Measurements from ENCODE around the gene TCF23. TPM values are rescaled to one million over a fixed set of nuclear protein-coding genes. Genes with fewer than 3 reads are reported as not detected.

TCF23 gene
- total RNA-seq, 3 donors from 2014 or later = 0.05 to 0.23 TPM; not detected in 1

DNA sequence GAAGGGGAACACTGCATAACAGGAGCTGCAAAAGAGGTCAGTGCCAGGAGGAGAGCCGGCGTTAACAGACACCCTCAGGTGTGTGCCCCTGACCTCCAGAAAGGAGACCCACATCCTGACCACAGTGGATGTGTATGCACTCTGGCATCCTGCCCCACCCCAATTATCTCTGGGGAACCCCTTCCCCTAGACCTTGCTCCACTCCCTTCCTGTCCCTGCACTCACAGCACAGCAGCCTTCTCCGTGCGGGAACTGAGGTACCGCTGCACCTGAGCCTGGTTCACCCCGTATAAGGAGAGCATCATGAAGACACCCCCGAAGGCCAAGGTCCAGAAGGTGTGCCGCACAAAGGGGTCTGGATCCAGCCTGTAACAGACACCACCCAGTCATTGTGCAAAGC lies 55.8 kb downstream of the TCF23 start:
- Histone ChIP-seq H3K4me3 (no peak overlapping the region), H3K36me3 (ENCODE audit: low read depth) (no peaks in the 10 kb centered on the region), H3K9me3 (no peaks in the 10 kb centered on the region), H3K4me1 (ENCODE audit: low read depth) (peaks cover 2% of the 10 kb centered on the region)
- ATAC-seq (no peak), DNase-seq (no peak)
- intact Hi-C loops (cut with DNase I, micrococcal nuclease) = loop anchor here in 1 of 2 donors (10.0 kb wide), 1 partner anchor 110 kb away; no protein-coding TSS in a partner anchor
- TF ChIP-seq, protein P1, sequence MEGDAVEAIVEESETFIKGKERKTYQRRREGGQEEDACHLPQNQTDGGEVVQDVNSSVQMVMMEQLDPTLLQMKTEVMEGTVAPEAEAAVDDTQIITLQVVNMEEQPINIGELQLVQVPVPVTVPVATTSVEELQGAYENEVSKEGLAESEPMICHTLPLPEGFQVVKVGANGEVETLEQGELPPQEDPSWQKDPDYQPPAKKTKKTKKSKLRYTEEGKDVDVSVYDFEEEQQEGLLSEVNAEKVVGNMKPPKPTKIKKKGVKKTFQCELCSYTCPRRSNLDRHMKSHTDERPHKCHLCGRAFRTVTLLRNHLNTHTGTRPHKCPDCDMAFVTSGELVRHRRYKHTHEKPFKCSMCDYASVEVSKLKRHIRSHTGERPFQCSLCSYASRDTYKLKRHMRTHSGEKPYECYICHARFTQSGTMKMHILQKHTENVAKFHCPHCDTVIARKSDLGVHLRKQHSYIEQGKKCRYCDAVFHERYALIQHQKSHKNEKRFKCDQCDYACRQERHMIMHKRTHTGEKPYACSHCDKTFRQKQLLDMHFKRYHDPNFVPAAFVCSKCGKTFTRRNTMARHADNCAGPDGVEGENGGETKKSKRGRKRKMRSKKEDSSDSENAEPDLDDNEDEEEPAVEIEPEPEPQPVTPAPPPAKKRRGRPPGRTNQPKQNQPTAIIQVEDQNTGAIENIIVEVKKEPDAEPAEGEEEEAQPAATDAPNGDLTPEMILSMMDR (IDR thresholded peaks at IDR 0.05) = no peak

DNA sequence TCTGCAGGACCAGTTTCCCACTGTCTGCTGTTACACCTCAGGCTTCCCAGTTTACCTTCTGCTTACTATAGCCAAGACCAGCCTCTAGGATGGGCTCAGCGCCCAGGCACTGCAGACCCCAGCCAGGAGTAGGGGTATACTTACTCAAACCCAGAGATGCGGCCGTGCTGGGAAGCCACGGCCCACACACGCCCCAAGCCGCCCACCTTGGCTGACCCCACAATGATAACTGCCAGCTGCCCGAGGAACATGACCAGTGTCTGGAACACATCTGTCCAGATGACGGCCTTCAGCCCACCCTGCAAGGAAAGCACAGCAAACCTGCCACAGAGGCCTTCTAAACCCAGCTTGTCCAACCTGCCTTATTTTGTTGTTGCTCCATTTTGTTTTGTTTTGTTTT lies 56.4 kb downstream of the TCF23 start:
- no peaks in the 10 kb centered on the region for H3K36me3 ChIP-seq (ENCODE audit: low read depth)

DNA sequence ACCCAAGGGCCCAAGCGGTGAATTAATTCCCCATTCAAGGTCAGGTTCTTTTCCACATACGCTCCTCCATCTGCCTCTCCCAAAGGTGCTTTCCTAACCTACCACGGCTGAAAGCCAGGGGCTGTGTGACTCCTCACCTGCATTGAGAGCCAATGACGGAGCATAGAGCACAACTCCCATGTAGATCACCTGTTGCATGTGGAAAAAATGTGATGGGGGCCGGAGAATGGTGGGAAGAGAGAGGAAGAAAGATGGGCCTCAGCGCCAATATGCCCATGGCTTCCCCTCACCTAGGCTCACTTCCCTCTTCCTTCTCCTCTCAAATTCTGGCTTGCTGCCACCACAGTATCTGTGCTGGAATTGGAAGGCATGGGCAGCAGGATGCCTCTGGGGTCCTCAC lies 57.5 kb downstream of the TCF23 start:
- TF ChIP-seq, protein P1 (IDR thresholded peaks at IDR 0.05) = no peak
- intact Hi-C loops (cut with DNase I, micrococcal nuclease) = loop anchor here in 1 of 2 donors (10.0 kb wide), 1 partner anchor 112 kb away; no protein-coding TSS in a partner anchor
- no peak overlapping the region for H3K4me3 ChIP-seq
- no peak for ATAC-seq
- H3K9me3 ChIP-seq = no peaks in the 10 kb centered on the region
- DNase-seq = no peak
- H3K36me3 ChIP-seq (ENCODE audit: low read depth) = no peaks in the 10 kb centered on the region
- H3K4me1 ChIP-seq (ENCODE audit: low read depth) = peaks cover 17% of the 10 kb centered on the region

More for the DNA sequence above, 56.4 kb downstream of the TCF23 start:
- no peak overlapping the region for H3K4me3 ChIP-seq
- intact Hi-C loops (cut with DNase I, micrococcal nuclease) = loop anchor here in 1 of 2 donors (10.0 kb wide), 1 partner anchor 110 kb away; no protein-coding TSS in a partner anchor
- H3K4me1 ChIP-seq (ENCODE audit: low read depth) = peaks cover 8% of the 10 kb centered on the region
- ATAC-seq (no peak), DNase-seq (no peak)
- TF ChIP-seq, protein P1 (IDR thresholded peaks at IDR 0.05) = no peak
- no peaks in the 10 kb centered on the region for H3K9me3 ChIP-seq

Other genes starting within 250 kb of the TCF23 start
- gene MAPRE3, start 178.4 kb upstream of the TCF23 start, total RNA-seq = 10 to 100 TPM; 23.9 to 36.1 (median 35.6) TPM
- gene TMEM214, start 116.0 kb upstream of the TCF23 start, total RNA-seq = 10 to 100 TPM; 78.9 to 93.3 (median 80.1) TPM
- 10 to 100 TPM; 16.7 to 20.0 (median 19.2) TPM for gene AGBL5, start 97.3 kb upstream of the TCF23 start, total RNA-seq
- gene OST4, start 77.3 kb upstream of the TCF23 start, total RNA-seq = 100 to 1,000 TPM; 245 to 280 (median 254) TPM
- 100 to 1,000 TPM in 1 of 3 donors, 10 to 100 TPM in 2; 12.1 to 256 (median 42.3) TPM for gene EMILIN1, start 70.4 kb upstream of the TCF23 start, total RNA-seq
- 10 to 100 TPM in 1 of 3 donors, 1 to 10 TPM in 2; 6.3 to 14.7 (median 8.1) TPM for gene KHK, start 62.2 kb upstream of the TCF23 start, total RNA-seq
- 1 to 10 TPM in 2 of 3 donors, under 1 TPM in 1; 0.41 to 1.9 (median 1.5) TPM for gene CGREF1, start 29.9 kb upstream of the TCF23 start, total RNA-seq
- under 1 TPM in 2 of 3 donors, not detected in 1; 0.19 to 0.22 TPM for gene ABHD1, start 25.2 kb upstream of the TCF23 start, total RNA-seq
- 10 to 100 TPM; 32.8 to 47.0 (median 45.0) TPM for gene PREB, start 14.4 kb upstream of the TCF23 start, total RNA-seq
- not detected for gene PRR30, start 9.6 kb upstream of the TCF23 start, total RNA-seq
- 10 to 100 TPM; 82.0 to 88.8 (median 85.2) TPM for gene ATRAID, start 63.0 kb downstream of the TCF23 start, total RNA-seq
- gene SLC5A6, start 63.3 kb downstream of the TCF23 start, total RNA-seq = 10 to 100 TPM; 27.7 to 34.8 (median 30.0) TPM
- gene CAD, start 68.4 kb downstream of the TCF23 start, total RNA-seq = 10 to 100 TPM; 22.7 to 29.8 (median 24.7) TPM
- gene SLC30A3, start 114.0 kb downstream of the TCF23 start, total RNA-seq = under 1 TPM in 1 of 3 donors, not detected in 2; 0.12 TPM
- gene DNAJC5G, start 126.4 kb downstream of the TCF23 start, total RNA-seq = under 1 TPM in 1 of 3 donors, not detected in 2; 0.47 TPM
- under 1 TPM in 1 of 3 donors, not detected in 2; 0.43 TPM for gene TRIM54, start 133.4 kb downstream of the TCF23 start, total RNA-seq
- 1 to 10 TPM in 1 of 3 donors, under 1 TPM in 2; 0.52 to 1.2 (median 0.92) TPM for gene UCN, start 159.4 kb downstream of the TCF23 start, total RNA-seq
- gene MPV17, start 174.1 kb downstream of the TCF23 start, total RNA-seq = 10 to 100 TPM; 39.5 to 49.0 (median 41.9) TPM
- gene GTF3C2, start 207.8 kb downstream of the TCF23 start, total RNA-seq = 10 to 100 TPM; 53.7 to 83.5 (median 56.9) TPM
- 10 to 100 TPM; 31.4 to 59.9 (median 34.0) TPM for gene EIF2B4, start 221.3 kb downstream of the TCF23 start, total RNA-seq
- gene SNX17, start 221.6 kb downstream of the TCF23 start, total RNA-seq = 10 to 100 TPM; 85.5 to 94.4 (median 91.0) TPM
- 10 to 100 TPM; 22.6 to 32.0 (median 25.4) TPM for gene ZNF513, start 231.7 kb downstream of the TCF23 start, total RNA-seq

Data from mucosa of descending colon (tissue), 3 donors.